Activated CD4-positive, alpha-beta T cell treated with anti-CD3 and anti-CD28 coated beads, Interleukin-2, amount 50 U/mL, for 48 hours (primary cell): ENCODE data around the gene GALNT17.

ENCODE experiments used
- DNase-seq, 2 experiments: peaks; one replicate each; pipeline ENCODE4 v3.0.0-alpha.2; 2020

GALNT17 gene

GRCh38 chr7:71285571-71286145 is 153.7 kb downstream of the GALNT17 start:
- no peak for DNase-seq

- no peak for DNase-seq
These were observed 154.4 kb downstream of the GALNT17 start for GRCh38 chr7:71286336-71286735.

GRCh38 chr7:71286924-71287323 is 155.0 kb downstream of the GALNT17 start:
- no peak for DNase-seq

GRCh38 chr7:71290452-71290851 is 158.5 kb downstream of the GALNT17 start:
- no peak for DNase-seq

DNA sequence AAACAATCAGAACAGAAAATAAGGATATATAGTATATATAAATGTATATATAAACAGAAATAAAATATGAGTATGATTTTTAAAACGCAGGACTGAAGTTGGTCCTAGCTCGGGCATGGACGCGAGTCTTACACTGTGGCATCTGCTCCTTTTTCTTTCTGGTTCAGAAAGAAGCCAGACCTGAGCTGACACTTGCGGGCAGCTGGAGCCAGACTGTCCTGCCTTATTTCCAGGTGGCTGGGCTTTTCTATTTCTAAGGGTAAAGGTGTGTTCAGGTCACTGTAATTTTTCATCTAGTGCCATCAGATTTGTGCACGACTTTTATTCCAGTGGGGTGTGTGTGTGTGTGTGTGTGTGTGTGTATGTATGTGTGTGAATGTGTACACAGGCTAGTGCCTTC is 166.4 kb downstream of the GALNT17 start:
- no peak for DNase-seq

DNA sequence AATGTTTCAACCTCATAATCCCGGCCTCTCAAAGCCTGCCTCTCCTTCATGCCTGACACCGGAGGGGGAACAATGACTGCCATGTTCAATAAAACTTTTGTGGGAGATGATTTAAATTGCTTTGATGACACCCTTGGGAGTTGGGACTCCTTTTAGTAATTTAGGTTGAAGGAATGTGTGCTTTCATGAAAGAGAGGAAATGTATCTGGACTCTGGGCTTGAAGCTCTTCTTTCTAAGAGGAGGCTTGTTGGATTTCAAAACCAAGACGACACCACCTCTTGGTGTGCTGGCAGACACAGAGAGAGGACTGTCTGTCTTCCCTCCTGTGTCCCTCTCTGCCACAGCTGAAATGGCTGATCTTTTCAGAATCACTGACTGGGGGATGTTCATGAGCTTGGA is 168.1 kb downstream of the GALNT17 start:
- DNase-seq = no peak

GRCh38 chr7:71300603-71301002 is 168.7 kb downstream of the GALNT17 start:
- no peak for DNase-seq

DNA sequence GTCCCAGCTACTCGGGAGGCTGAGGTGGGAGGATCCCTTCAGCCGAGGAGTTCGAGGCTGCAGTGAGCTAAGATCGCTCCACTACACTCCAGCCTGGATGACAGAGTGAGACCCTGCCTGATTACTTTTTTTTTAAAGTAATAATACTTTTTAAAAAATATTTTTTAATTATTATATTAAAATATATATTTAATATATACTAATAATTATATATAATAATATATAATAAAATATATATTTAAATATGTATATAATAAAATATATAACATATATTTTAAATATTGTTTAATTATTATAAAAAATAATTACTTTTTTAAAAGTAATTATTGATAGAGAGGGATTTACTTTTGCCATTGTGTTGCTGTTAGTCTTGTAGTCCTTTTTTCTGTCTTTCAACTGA is 169.2 kb downstream of the GALNT17 start:
- DNase-seq = no peak

DNA sequence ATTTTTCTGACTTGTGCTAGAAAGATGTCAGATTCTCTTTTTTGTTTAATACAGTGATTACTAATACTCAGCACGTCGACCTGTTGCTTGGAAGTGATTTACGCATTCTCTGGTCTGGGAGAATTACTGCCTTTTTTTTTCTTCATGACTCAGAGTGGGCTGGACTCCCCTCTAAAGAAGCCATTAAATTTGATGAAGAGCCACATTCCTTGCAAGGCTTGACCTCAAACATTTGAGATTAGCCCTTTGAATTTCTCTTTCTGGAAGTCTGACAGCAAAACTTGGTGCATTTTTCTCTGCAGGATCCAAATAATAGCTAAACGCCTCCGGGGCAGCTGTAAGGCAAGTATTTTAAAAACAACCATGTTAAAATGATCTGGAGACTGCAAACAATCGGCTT is 171.6 kb downstream of the GALNT17 start:
- DNase-seq = no peak

DNA sequence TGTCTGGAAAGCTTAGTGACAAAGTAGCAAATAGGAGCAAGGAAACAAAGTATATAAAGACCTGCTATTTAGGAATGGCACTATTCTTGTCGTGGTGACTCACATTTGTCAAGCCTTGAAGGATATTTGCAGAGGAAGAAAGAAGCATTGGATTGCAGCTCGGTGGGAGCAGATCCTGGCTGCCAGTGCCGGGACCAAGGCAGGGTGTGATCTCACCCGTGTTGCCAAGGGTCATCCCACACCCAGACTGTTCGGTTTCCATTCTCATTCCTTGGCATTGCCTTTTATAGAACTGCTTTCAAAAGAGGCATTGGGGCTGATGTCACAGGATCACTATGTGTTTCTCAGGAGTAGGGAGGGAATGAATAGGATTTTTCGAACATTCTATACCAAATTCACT is 176.2 kb downstream of the GALNT17 start:
- no peak for DNase-seq

DNA sequence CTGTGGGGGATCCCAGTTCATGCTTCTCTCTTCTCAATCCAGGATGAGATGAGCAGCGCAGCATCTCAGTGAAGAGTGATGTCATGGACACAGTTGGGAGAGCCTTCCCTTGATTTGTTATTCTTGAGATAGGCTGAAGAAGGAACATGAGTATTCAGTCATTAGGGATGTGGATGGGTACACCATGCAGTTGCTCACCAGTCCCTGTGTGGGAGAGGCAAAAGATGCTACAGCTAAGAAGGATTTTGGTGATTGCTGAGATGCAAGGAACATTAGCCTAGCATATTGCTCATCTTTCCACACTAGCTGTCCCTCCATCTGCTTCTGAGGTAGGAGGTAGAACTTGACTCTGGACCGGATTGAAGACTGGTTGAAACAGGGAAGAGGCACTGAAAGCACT is 179.6 kb downstream of the GALNT17 start:
- DNase-seq = no peak

- DNase-seq = no peak
These were observed 181.0 kb downstream of the GALNT17 start for GRCh38 chr7:71312755-71313490.

DNA sequence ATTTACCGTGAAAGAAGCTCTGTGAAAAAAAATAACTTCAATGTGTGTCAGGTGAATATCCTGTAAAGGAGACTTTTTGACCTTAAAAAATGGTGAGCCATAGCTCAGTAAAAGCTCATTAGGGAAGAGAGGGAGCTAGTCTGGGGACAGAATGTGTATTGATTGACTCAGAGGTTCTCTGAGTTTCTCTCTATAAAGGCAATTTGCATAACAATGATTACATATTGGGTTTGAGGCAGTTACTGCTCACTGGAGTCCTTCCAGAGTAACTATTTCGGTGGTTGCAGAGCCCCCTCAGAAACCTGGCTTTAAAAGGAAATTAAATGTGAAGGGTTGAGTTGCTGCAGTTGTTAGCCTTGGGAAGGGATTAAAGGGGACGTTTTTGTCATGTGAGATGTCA is 181.6 kb downstream of the GALNT17 start:
- DNase-seq = no peak

GRCh38 chr7:71320916-71321315 is 189.0 kb downstream of the GALNT17 start:
- DNase-seq = no peak

DNA sequence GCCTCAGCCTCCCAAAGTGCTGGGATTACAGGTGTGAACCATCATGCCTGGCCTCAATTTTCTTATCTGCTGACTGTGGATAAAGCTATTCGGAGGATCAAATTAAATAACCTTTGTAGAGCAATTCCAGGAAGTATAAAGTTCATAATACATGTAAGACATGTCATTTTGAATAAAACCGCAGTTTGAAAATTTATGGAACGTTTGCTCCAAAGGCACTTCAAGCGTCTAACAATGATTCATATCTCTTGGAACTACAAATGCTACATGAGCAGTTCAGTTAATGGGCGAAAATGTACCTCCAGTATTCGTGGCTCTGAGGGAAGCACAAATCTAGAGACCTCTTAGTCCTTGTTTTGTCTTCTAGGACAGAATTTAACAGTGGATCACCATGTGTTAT is 190.3 kb downstream of the GALNT17 start:
- no peak for DNase-seq

DNA sequence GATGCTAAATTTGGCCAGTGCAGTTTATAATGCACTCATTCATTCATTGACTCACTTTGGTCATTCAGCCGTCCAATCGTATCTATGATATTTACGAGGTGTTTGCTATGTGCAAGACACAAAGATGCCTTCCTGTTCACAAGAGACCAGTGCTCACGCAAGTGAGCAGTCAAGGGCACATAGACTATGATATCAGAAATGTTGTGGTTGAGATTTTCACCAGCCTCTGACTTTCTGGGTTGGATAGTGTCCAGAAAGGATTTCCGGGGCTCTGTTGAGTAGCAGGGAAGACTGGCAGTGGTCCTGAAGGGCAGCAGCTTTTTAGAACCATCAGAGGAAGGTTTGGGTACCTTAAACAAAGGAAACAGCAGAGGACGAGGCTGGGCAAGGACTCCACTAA is 191.8 kb downstream of the GALNT17 start:
- DNase-seq = no peak

DNA sequence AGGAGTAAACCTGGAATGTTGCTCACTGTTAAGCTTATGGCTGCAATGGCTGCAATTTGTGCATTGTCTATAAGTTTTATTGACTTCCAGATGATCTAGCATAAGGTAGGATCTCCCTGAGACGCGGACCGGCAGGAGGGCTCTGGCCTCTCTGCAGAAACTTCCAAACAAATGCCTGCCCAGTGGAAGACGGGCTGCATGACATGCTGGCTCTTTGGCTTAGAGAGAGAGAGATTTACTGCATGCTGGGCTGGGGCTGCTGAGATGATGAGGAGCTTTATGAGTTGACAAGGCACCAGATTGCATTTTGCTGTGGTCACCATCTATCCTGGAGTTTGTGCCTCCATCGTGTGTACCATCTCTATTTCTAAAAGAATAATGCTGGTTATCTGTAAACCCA is 193.2 kb downstream of the GALNT17 start:
- no peak for DNase-seq

GRCh38 chr7:71326595-71326994 is 194.7 kb downstream of the GALNT17 start:
- no peak for DNase-seq

DNA sequence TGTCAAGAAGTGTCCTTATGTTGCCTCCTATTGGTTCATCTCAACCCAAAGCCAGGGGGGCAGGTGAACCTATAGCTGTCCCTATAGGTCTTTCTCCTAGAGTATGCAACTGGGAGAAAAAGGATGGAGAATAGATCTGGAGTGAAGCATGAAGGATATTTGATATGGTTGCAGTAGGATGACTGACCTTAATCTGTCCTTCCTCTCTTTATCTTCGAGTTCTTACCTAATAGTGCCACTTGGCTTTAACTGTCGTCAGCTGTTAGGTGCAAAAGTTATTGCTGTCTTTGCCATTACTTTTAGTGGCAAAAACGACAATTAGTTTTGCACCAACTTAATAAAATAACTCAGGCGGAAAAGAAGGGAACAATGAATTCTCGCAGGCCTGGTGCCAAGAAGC is 196.0 kb downstream of the GALNT17 start:
- no peak for DNase-seq

DNA sequence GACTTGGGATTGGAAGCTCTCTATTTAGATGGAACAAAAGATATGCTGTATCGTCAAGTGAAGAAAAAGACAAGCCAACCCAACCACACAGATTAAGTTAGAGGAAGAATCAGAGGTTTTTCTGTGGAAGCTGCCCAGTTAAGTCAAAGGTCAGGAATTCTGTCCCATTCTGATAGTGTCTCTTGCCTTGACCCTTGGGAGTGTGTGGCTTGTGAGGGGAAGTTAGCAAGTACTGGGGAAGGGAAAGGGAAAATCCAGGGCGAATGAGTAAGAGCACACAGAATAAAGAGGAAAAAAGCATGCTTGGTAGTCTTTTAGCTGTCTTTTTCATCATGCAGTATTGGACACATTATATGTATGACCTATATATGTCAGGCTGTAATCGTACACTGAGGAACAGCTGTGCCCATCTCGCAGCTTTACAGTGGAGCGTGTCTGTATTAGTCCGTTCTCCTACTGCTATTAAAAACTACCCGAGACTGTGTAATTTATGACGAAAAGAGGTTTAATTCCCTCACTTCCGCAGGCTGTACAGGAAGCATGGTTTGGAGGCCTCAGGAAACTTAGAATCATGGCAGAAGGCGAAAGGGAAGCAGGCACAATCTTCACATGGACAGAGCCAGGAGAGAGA is 197.2 kb downstream of the GALNT17 start:
- DNase-seq = no peak

DNA sequence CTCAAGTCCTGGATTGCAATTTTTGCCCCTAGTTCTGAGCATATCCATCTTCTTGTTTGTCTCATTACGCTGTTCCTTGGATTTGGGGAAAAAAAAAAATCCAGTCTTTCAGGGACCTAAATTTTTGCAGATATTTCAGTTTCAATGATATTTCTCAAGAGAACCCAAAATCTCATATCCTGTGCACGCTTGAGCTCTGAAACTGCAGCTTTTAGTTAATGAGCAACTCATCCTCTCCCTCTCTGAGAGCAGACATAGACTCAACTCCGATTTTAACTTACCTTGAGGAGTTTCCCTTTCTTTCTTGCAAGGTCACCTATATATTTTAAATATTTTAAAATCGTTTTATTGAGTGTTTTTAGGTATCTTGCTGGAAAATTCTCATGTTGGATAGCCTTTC is 200.3 kb downstream of the GALNT17 start:
- no peak for DNase-seq

- no peak for DNase-seq
These were observed 202.6 kb downstream of the GALNT17 start for GRCh38 chr7:71334541-71334940.

- no peak for DNase-seq
These were observed 206.9 kb downstream of the GALNT17 start for GRCh38 chr7:71338866-71339265.

DNA sequence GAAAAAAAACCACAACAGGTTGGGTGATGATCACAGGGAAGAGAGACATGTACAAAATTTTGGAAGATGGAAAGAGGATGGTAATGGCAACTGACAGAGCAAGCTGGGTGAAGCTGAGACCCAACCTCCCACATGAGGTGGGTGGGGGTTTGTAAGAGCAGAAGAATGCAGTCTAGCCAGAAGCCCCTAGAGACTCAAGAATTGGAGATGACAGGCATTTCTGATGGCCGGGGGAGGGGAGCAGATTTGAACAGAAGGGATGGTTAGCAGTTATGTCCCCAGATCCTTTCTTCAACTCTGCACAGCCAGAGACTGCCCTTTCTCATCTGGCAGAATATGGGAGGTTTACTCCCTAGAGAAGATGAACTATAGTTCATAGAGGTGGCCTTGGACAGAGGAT is 208.0 kb downstream of the GALNT17 start:
- no peak for DNase-seq

DNA sequence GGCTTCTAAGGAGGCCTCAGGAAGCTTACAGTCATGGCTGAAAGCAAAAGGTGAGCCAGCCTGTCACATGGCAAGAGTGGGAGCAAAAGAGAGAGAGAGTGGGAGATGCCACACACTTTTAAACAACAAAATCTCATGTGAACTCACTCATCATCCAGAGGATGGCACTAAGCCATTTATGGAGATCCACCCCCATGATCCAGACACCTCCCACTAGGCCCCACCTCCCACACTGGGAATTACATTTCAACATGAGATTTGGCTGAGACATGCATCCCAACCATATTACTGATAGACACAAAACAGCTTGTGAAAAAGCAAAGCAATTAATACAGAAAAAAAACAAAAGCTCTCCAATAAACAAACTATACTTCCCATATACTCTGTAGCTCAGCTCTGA is 210.3 kb downstream of the GALNT17 start:
- no peak for DNase-seq
